ENCODE measurements around the gene HERC6. TPM values are rescaled to one million over a fixed set of nuclear protein-coding genes. Genes with fewer than 3 reads are reported as not detected.

HERC6 gene
- total RNA-seq, 4 donors from 2014 or later: 4.4 to 7.5 (median 5.1) TPM

GRCh38 chr4:88465653-88466192 is 87.1 kb downstream of the HERC6 start:
- Histone ChIP-seq H3K4me3 (no peak overlapping the region), H3K27ac (no peak overlapping the region), H3K9me3 (no peaks in the 10 kb centered on the region), H3K4me1 (no peaks in the 10 kb centered on the region), H3K36me3 (peaks cover 0 to 80% of the 10 kb centered on the region in 2 donors), H3K27me3 (no peaks in the 10 kb centered on the region)
- TF ChIP-seq POLR2AphosphoS5 (IDR thresholded peaks at IDR 0.05): no peak
- no peak for TF ChIP-seq CTCF (IDR thresholded peaks at IDR 0.05)
- no peak for TF ChIP-seq EP300 (IDR thresholded peaks at IDR 0.05)
- no peak for TF ChIP-seq POLR2A (IDR thresholded peaks at IDR 0.05)
- WGBS, 2 donors (ENCODE audit: low coverage in 1 of 2): 83 to 100% methylated on average over 1 of the region's 1 CpG
- ATAC-seq: no peak

GRCh38 chr4:88467392-88467791 is 88.7 kb downstream of the HERC6 start:
- 69 to 78% methylated on average over 1 to 2 of the region's 2 CpGs for WGBS, 2 donors (ENCODE audit: low coverage in 1 of 2)
- Histone ChIP-seq H3K27me3 (no peaks in the 10 kb centered on the region), H3K36me3 (peaks cover 0 to 89% of the 10 kb centered on the region in 2 donors), H3K27ac (no peak overlapping the region), H3K9me3 (no peaks in the 10 kb centered on the region), H3K4me1 (no peaks in the 10 kb centered on the region), H3K4me3 (no peak overlapping the region)
- no peak for ATAC-seq
- TF ChIP-seq EP300 (IDR thresholded peaks at IDR 0.05) (no peak), POLR2A (IDR thresholded peaks at IDR 0.05) (no peak), CTCF (IDR thresholded peaks at IDR 0.05) (no peak), POLR2AphosphoS5 (IDR thresholded peaks at IDR 0.05) (no peak)

- ATAC-seq: no peak
- 80 to 83% methylated on average over 3 of the region's 5 CpGs for WGBS, 2 donors (ENCODE audit: low coverage in 1 of 2)
- H3K27ac ChIP-seq: no peak overlapping the region
- H3K36me3 ChIP-seq: peaks cover 0 to 46% of the 10 kb centered on the region in 2 donors
- peaks cover 0 to 9% (median 0%) of the 10 kb centered on the region in 3 donors for H3K4me1 ChIP-seq
- H3K4me3 ChIP-seq: no peak overlapping the region
- no peak for TF ChIP-seq CTCF (IDR thresholded peaks at IDR 0.05)
- TF ChIP-seq EP300 (IDR thresholded peaks at IDR 0.05): no peak
- no peak for TF ChIP-seq POLR2A (IDR thresholded peaks at IDR 0.05)
- TF ChIP-seq POLR2AphosphoS5 (IDR thresholded peaks at IDR 0.05): no peak
- H3K9me3 ChIP-seq: no peaks in the 10 kb centered on the region
- no peaks in the 10 kb centered on the region for H3K27me3 ChIP-seq
Measured at GRCh38 chr4:88477229-88477860, 98.7 kb downstream of the HERC6 start.

GRCh38 chr4:88478247-88478646 is 99.6 kb downstream of the HERC6 start:
- 79 to 91% methylated on average over 2 of the region's 2 CpGs for WGBS, 2 donors (ENCODE audit: low coverage in 1 of 2)
- Histone ChIP-seq H3K4me3 (no peak overlapping the region), H3K27ac (no peak overlapping the region), H3K9me3 (no peaks in the 10 kb centered on the region), H3K27me3 (no peaks in the 10 kb centered on the region), H3K36me3 (peaks cover 0 to 38% of the 10 kb centered on the region in 2 donors), H3K4me1 (peaks cover 0 to 9% (median 0%) of the 10 kb centered on the region in 3 donors)
- no peak for ATAC-seq
- TF ChIP-seq EP300 (IDR thresholded peaks at IDR 0.05): no peak
- no peak for TF ChIP-seq POLR2A (IDR thresholded peaks at IDR 0.05)
- TF ChIP-seq CTCF (IDR thresholded peaks at IDR 0.05): no peak
- TF ChIP-seq POLR2AphosphoS5 (IDR thresholded peaks at IDR 0.05): no peak

- WGBS, 2 donors (ENCODE audit: low coverage in 1 of 2): 12 to 33% methylated on average over 1 of the region's 1 CpG
- TF ChIP-seq POLR2A (IDR thresholded peaks at IDR 0.05): no peak
- TF ChIP-seq POLR2AphosphoS5 (IDR thresholded peaks at IDR 0.05): no peak
- TF ChIP-seq EP300 (IDR thresholded peaks at IDR 0.05): no peak
- TF ChIP-seq CTCF (IDR thresholded peaks at IDR 0.05): no peak
- Histone ChIP-seq H3K27ac (no peak overlapping the region), H3K4me3 (no peak overlapping the region), H3K9me3 (no peaks in the 10 kb centered on the region), H3K4me1 (peaks cover 0 to 4% (median 0%) of the 10 kb centered on the region in 3 donors), H3K27me3 (no peaks in the 10 kb centered on the region), H3K36me3 (peaks cover 0 to 27% of the 10 kb centered on the region in 2 donors)
- ATAC-seq: no peak
Measured at GRCh38 chr4:88481537-88481936, 102.9 kb downstream of the HERC6 start.
